Effector CD8-positive, alpha-beta T cell (primary cell): ENCODE data around the gene MEIG1.
"Not testable (repeated sequence)": the region's sequence is repeated elsewhere in the genome, so short reads cannot be mapped to it uniquely, and the experiment has no call there.

Experiments used
- DNase-seq: peaks from one replicate; lab custom pipeline; 2025; lab: John Stamatoyannopoulos, UW
- total RNA-seq, 4 experiments: gene quantifications; one replicate each; lab custom pipeline; 2026; lab: John Stamatoyannopoulos, UW

The MEIG1 gene, protein sequence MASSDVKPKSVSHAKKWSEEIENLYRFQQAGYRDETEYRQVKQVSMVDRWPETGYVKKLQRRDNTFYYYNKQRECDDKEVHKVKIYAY
- 0 to 0.39 (median 0.18) reads per million in 4 experiments for total RNA-seq

DNA sequence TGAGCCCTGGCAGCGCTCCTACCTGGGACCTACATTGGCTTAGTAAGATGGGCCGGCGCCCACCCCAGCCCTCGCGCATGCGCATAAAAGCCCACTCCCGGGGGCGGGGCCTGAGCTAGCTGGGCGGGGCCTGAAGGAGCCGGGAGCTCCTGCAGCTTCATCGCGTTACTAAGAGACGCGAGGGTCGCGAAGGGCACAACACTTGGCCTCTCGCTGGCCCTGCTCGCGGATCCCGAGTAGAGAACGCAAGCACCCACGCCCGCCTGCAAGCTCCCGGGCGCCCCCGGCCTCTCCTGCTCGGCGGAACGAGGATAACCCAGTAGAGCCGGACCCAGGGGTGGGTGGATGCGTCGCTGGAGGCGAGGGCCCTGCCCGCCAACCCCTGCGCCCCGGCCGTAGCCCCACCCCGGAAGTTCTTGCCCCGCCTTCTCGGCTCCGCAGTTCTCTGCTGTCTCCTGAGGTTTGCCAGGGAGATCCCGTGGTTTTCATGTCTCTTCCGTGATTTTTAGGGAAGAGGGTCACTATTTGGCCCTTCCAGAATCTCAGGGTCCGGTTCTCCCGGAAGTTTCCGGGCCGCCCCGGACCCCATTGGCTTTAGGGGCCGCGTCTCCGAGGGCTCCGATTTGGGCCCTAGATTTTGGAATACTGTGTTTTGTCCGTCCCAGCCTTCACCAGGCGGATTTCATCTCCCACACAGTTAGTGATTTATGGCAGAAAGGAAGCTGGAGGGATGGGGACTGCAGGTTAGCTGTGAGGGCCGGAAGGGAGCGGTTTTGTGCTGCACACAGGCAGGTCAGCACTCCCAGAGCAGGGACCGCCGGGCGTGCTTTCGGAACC lies at the start of gene MEIG1:
TSS of gene MEIG1 (plus strand) at position 168 of the 837 bp plus-strand sequence. CDS start 7,081 bp downstream, outside the sequence.
- DNase-seq: peak; percentile 95

GRCh38 chr10:14910953-14911352 lies 48.2 kb upstream of the MEIG1 start:
- DNase-seq: no peak

GRCh38 chr10:14911801-14912200 lies 47.4 kb upstream of the MEIG1 start:
- DNase-seq: no peak

- DNase-seq: no peak
Observed at GRCh38 chr10:14916600-14916999, 42.6 kb upstream of the MEIG1 start.

GRCh38 chr10:14917827-14918226 lies 41.4 kb upstream of the MEIG1 start:
- no peak for DNase-seq

DNA sequence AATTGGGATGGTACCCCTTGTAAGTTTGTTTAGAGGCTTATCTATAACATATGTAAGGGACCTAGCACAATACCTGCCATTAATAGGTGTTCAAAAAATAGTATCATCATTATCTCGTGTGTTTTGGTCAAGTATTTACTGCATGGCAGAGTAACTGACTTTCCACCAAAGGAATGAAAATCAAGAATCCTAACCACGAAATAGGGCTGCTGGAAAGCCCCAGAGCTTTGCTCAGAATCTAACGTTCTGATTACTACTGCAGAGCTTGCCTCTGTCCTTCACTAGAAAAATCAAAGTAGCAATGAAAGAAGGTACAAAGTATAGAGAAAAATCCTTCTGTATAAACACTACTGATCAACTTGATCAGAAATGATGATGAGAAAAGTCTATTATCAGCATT lies 40.2 kb upstream of the MEIG1 start:
- no peak for DNase-seq

- DNase-seq: no peak
Observed at GRCh38 chr10:14924013-14924412, 35.2 kb upstream of the MEIG1 start.

DNA sequence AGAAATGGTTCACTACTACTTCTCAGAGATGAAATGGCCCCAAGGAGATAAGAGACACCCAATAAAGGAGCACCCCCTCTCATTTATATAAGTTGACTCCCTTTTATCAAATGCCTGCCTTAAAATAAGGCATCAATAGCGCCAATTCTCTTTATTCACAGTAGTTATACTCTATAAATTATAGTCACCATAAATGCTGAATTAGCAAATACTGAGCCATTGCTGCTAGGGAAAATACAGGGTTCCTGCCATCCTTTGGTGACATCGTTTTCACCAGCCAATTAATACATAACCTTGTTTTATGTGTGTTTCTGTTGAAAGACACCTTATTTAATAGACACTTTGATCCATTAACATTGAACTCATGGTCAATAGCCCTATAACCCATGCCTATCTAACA lies 33.9 kb upstream of the MEIG1 start:
- DNase-seq: no peak

DNA sequence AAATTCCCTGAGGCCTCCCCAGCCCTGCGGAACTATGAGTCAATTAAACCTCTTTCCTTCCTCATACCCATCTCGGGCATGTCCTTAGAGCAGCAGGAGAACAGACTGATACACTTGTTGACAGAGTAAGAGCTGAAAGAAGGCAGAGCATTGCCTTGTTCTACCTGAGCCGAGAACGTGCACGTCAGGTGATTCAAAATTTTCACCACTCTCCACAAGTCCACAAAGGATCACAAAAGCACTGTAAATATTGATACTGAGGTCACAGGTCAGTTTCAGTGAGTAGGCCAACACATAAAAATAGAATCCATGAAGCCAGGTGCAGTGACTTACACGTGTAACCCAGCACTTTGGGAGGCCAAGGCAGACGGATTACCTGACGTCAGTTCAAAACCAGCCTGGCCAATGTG lies 33.1 kb upstream of the MEIG1 start:
- DNase-seq: no peak

DNA sequence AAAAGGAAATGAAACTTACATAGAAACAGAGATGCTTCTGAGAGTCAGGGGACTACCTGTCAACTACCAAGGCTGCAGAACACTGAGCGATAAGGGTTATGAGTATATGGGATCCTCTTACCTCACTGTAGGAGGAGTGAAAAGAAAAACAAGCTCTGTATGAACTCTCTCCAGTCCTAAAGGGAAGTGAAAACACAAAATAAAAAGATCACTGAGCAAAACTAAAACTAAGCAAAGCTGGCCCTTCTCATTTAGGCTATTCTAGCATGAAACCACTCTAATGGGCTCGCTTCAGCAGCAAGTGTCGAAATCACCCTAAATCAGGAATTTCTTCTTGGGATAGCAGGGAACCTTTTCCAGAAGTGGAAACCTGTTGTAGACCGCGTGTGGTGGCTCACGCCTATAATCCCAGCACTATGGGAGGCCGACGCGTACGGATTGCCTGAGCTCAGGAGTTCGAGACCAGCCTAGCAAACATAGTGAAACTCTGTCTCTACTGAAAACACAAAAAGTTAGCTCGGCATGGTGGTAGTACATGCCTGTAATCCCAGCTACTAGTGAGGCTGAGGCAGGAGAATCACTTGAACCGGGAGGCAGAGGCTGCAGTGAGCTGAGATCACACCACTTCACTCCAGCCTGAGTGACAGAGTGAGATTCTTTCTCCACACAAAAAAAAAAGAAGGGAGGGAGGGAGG lies 32.3 kb upstream of the MEIG1 start:
- DNase-seq: no peak

DNA sequence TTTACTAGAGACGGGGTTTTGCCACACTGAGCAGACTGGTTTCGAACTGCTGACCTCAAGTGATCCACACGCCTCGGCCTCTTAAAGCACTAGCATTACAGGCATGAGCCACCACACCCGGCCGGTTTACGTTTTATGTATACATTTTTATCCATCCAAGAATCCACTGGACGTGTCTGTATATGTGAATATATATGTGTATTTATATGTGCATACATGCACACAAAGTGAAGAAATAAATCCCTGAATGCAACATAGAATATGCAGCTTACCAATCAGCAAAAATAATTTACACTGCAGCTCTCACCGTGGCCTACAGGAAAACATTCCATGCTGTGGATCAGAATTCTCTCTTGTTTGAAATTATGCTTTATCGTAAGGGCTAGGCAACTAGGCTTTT lies 28.6 kb upstream of the MEIG1 start:
- no peak for DNase-seq

- DNase-seq: no peak
Observed at GRCh38 chr10:14936584-14936983, 22.6 kb upstream of the MEIG1 start.

DNA sequence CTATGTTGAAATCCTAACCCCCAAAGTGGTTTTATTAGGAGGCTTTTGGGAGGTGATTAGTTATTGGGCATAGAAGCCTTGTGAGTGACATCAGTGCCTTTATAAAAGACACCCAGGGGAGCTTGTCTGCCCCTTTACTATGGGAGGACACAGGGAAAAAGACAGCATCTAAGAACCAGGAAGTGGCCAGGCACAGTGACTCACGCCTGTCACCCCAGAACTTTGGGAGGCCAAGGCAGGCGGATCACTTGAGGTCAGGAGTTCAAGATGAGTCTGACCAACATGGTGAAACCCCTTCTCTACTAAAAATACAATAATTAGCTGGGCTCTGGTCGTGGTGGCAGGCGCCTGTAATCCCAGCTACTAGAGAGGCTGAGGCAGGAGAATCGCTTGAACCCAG lies 20.2 kb upstream of the MEIG1 start:
- not testable (repeated sequence) for DNase-seq

DNA sequence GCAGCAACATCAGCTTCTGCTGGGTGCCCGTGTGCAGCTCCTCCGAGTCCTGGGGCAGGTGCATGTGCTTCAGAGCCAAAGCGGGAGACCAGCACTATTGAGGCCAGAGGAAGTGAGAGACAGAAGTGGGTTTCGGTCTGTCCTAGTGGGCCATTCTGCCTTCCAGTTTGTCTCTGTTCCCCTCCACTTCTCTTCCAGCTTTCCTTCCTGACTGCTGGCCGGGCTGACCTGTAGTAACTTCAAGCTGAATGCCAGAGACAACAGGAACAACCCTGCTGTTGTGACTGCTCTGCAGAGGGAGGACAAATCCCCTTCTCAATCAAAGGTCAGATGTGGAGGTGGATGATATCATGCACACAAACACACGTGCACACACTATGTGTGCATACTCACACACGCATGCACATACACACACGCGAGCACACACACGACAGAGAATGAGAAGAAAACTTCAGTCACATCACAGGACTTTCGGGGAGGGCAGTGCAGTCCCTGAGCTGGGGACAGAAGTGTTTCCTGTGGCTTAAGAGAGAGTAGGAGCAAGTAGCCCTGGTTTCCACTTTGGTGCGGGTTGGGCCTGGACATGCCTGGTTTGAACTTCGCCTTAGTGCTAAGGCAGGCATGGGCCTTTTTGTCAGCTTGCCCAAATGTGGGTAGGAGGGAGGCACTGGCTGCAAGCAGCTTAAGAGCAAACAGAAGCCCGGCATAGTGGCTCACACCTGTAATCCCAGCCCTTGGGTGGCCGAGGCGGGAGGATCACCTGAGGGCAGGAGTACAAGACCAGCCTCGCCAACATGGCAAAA lies 16.8 kb upstream of the MEIG1 start:
- DNase-seq: not testable (repeated sequence)

DNA sequence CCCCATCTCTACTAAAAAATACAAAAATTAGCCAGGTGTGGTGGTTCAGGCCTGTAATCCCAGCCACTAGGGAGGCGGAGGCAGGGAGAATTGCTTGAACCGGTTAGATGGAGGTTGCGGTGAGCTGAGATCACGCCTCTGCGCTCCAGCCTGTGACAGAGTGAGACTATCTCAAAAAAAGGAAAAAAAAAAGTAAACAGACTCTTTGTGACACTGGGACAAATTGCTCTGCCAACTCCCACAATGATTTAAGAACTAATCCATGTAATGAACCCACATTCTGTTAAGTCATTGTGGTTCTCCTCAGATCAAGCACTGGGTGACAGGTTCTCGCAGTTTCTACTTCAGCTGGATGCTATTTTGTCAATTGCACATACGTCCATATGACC lies 16.2 kb upstream of the MEIG1 start:
- DNase-seq: not testable (repeated sequence)

GRCh38 chr10:14945108-14945507 lies 14.1 kb upstream of the MEIG1 start:
- DNase-seq: no peak

- no peak for DNase-seq
Observed at GRCh38 chr10:14947268-14947667, 11.9 kb upstream of the MEIG1 start.

GRCh38 chr10:14949291-14949690 lies 9.9 kb upstream of the MEIG1 start:
- DNase-seq: no peak

- DNase-seq: no peak
Observed at GRCh38 chr10:14952851-14953423, 6.3 kb upstream of the MEIG1 start.

DNA sequence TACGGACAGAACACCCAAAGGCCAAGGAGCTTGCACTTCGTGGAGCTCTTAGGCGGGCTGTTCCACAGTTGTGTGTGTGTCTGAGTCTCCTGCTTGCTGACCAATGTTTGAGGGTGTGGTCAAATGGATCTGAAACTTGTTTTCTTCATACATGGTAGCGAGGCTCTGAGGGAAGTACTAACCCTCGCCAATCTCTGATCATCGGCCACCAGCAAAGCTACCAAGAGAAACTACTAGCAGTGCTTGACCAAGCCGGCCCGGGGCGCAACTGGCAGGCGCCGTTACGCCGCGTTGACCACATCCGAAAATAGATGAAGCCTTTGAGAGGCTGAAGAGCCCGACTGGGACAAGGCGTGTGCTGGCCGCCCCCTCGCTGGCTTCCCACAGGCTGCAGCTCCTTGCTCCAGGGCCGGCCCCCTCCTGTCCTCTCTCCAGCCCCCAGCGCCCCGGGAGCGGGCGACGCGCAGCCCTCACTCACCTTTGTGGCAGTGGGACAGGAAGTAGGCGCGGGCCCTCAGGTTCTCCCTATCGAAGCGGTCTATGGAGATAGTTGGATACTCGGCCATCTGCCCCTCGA lies 5.7 kb upstream of the MEIG1 start:
- no peak for DNase-seq

DNA sequence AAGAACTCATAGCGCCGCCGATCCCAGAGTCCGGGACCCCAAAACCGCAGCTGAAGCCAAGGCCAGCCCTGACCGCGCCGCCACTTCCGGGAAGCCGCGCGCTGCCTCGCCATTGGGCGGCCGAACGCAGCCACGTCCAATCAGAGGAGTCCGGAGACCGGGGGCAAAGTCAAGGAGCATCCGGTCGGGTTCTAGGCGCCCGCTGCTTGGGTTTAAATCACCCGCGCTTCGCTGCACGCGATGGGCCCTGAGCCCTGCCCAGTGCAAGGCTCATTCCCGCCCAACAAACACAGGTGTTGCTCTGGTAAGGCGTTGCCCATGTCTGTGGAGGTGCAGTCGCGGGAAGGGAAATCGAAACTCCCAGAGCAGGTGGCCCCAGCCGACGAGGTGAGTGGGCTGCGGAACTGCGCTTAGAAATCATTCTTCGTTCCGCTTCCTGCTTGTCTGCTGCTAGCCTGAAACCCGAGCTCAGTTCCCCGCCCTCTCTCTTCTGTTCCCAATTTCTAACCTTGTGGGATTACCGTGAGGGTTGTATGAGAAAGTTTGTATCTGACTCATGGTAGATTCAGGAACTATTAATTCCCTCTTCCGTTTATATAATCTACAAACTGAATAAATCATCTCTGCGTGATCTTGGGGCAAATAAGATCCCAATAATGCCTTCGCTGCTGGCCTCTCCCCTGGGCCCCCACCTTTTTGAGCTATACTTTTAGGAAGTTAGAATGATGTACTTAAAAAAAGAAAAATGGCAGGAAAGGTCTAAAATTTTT lies 5.0 kb upstream of the MEIG1 start, which contains the start of gene DCLRE1C:
TSS of gene DCLRE1C (minus strand) at position 96 of the 770 bp plus-strand sequence. CDS start at position 10, 86 bp downstream.
- peak; percentile 76 for DNase-seq
